GM19328 (cell line): ENCODE results near the gene SELPLG.
"Not testable (repeated sequence)": the region's sequence is repeated elsewhere in the genome, so short reads cannot be mapped to it uniquely, and the experiment has no call there.

ENCODE experiments used
- ATAC-seq: cut with Tn5 transposase; IDR thresholded peaks from one replicate; pipeline ENCODE4 v1.9.1; 2021; ENCODE audit warnings: mild to moderate bottlenecking, moderate library complexity; ENCODE audit not compliant: unreplicated experiment

Gene SELPLG, protein sequence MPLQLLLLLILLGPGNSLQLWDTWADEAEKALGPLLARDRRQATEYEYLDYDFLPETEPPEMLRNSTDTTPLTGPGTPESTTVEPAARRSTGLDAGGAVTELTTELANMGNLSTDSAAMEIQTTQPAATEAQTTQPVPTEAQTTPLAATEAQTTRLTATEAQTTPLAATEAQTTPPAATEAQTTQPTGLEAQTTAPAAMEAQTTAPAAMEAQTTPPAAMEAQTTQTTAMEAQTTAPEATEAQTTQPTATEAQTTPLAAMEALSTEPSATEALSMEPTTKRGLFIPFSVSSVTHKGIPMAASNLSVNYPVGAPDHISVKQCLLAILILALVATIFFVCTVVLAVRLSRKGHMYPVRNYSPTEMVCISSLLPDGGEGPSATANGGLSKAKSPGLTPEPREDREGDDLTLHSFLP

DNA sequence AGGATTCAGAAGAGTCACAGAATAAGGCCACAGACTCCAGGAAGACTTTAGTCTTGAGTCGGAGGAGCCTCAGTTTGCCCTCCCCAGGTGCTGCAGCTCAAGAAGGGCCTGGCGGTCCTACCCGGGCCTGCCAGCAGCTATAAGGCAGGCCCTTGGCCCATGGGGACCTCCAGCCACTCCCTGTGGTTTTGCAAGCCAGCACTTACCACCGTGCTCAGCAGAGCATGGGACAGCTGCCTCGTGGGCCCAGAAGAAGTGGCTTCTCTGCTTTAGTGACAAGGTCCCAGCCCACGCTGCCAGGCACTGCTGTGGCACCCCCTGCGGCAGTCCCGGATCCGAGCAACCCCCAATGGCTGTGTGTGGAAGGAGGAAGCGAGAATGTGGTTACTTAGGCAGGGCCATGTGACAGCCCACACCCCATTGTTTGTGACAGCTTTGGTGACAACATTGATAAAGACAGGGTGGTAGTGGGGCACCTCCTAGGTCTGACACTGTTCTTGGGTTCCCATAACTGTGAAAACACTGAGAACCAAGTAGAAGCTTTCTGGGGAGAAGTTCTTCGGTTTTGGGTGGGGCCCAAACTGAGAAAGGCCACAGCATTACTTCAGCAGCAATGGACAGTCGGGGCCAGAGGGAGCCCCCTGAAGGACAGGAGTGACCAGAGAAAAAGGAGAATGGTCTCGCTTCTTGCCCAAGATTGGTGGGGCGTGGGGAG lies at the start of gene SELPLG:
TSS of gene SELPLG (minus strand) at position 361 of the 715 bp plus-strand sequence. CDS start 9,587 bp downstream, outside the sequence.
- peak; percentile 46 for ATAC-seq

DNA sequence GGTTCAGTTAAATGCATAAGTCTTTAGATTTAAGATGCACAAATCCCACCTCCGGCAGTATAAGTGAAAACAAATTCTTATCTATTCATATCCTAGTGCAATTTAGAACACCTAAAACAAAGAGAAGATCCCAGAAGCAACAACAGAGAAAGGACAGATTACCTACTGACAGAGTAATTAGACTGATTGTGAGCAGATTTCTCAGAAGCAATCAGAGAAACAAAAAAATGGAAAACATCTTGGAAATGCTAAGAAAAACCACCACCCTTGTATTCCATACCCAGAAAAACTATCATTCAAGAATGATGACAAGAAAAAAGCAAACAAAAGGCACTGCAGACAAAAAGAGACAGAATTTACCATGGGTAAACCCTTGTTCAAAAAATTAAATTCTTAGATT lies 47.6 kb upstream of the SELPLG start:
- ATAC-seq = no peak

DNA sequence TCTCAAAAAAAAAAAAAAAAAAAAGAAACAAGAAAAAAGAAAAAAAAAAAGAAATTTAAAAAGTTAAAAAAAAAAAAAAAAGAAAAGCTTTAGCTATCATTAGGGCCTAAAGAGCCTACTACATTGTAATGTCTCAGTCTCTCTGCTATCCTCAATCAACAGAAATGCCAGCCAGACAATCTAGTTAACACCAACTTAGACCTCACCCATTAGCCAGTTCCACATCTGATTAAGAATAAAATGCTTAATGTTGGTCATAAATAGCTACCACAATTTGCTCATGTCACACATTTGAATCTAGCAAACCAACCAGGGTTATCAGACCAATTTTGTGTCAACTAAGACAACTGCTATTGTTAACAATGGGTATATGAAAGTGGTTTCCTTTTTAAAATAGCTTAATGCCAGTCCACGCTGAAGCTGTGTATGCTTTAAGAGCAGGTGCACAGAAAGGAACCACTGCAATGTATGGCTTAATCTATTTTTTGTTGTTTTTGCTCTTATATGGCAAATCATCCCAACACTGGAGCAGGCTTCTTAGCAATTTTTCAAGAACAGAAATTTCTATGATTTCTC lies 45.5 kb upstream of the SELPLG start:
- ATAC-seq = no peak

DNA sequence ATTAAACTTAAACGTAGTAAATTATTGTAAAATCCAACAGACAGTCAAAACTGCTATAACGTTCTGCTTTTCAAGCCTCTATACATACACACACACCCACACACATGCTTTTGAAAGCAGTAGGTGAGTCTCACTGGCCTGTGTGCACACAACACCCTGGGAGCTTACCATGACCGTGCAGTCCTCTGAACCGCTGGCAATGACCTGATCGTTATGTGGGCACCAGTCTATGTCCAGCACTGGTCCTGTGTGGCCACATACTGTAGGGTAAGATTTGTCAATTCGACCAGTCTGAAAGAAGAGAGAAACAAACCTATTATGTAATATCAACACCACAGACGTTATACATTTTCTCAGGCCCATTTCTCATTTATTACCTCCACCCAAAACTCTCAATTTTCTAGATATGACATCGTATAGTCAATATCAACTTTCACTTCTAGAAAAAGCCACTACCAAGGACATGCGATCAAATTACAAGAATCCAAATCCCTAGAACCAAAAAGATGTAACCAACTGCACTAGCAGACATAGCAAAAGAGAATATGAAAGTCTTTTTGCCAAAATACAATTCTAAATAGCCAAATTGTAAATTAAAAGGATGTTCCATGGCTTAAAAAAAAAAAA lies 44.5 kb upstream of the SELPLG start:
- ATAC-seq = no peak

DNA sequence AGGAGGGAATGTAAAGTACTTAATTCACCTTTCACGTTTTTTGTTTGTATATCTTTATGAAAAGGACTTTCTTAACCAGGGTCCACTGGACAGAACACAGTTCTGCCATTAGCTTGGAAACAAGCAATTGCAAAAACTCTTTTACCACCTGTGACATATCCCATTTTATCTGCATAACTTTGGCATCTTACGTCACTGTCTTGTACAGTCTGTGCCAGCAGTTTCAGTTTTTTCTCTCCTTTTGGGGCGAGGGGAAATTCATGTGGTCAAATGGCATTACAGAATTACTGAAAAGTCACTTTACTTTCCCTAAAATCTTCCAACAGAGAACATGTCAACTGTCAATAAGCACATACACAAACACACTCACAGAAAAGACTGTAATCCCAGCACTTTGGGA lies 43.7 kb upstream of the SELPLG start:
- no peak for ATAC-seq

DNA sequence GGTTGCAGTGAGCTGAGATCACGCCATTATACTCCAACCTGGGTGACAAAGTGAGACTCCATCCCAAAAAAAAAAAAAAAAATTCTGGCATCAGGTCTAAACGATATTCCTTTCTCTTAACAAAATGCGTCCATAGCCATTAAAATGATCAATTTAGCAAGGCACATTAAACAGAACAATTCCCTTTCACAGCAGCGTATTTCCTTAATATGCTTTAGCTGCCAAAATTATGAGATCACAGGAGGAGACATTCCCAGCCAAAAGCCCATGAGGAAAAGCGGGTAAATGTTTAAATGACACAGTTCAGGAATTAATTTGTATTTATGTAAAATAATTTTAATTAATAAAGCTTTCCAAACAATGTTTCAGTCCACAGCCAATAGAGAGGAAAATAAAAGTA lies 43.0 kb upstream of the SELPLG start:
- ATAC-seq = no peak

DNA sequence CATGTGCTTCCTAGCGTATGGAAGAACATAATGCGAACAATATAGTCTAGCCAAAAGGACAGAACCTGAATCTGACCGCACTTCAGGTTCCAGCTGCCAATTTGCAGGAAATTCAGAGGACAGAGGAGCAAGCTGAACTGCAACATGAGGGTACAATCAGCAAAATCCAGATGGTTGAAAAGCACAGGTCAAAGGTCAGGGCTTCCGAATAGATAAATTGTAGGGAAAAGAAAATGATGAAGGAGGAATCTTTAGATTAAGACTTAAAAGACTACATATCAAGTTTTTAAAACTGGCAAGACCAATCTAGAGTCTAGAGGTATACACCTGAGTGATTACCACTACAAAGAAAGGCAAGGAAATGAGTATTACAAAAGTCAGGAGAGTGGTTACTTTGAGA lies 42.1 kb upstream of the SELPLG start:
- no peak for ATAC-seq

DNA sequence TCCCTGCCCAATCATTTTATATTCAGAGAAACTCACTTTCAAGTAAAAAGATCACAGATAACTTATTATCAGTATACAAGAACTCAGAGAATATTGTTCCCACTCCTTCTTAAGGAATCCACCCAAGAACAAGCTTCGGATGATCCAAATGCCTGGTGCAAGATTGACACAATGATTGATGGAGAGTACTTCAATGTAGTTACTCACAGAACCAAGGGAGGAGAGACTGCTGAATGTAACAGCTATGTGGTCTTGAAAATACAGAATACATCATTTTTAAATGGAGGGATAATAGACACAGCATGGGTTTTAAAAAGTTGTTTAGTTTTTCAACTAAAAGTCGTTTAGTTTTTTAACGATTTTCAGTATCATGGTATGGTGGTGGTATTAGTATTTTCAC lies 38.4 kb upstream of the SELPLG start:
- no peak for ATAC-seq

DNA sequence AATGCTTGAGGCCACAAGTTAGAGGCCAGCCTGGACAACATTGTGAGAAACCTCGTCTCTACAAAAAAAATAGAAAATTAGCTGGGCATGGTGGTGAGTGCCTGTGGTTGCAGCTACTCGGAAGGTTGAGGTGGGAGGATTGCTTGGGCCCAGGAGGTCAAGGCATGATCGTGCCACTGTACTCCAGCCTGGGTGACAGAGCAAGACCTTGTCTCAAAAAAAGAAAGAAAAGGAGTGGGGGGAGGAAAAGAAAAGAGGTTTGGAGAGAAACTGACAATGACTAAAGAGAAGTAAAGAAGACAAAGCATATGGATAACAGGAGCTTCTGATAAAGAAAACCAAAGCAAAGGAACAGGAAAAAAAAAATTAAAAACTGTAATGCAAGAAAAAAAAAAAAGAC lies 37.4 kb upstream of the SELPLG start:
- ATAC-seq = no peak

DNA sequence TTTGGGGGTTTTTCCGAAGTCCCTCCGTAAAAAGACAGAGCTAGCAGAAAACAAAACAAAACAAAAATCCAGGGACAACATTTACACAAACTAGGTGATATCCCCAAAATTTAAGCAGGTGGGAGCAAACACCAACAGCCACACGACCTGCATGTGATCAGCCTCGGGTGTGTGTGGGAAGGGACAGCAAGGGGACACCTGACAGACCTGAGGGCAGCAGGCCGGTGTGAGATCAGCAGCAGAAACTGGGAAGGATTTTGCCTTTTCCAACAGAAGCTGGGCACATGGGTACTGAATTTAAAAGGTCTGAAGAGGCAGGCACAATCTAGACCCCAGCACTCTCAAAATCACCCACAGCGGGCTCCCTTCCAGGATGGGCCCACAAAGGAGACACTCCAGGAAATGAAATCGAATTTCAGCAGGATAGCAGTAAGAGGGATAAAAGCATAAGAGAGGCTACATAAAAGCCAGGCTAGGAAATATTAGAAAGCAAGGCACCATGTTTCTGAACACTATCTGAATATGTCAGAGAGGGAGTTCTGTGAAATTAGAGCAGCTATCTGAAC lies 36.5 kb upstream of the SELPLG start:
- ATAC-seq = no peak

DNA sequence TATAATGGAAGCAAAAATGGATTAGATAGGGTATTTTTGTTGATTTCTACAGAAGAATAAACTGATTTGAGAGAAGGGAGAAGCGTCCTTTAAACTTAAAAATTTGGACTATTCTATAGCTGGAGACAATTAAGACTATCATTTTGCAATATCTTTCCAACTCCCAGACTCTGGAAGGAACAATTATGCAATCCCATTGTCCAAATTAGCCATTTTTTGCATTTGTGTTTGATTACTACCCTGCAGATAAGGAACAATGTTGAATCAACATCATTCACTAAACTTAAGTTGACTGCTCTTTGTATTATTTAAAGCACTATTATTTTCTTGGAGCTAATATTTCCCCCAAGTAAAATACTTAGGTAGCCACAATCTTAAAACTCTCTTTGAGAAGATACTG lies 34.8 kb upstream of the SELPLG start:
- no peak for ATAC-seq

DNA sequence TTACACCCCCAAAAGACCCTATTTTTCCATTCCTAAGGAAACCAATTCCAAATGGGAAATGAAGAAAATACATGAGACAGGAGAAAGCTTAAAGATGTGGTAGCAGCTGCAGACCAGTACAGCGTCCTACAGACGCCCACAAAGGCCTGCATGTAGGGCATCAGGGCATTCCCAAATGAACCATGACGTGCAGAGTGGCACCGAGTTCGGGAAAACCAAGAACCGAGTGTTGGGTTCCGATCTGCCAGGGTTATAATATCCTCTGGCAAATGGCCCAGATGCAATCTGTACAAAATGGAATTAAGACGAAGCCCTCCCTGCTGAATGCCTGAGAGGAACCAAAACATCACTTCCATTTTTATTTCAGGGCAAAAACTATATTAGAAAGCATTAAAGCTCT lies 34.4 kb upstream of the SELPLG start:
- ATAC-seq = no peak

DNA sequence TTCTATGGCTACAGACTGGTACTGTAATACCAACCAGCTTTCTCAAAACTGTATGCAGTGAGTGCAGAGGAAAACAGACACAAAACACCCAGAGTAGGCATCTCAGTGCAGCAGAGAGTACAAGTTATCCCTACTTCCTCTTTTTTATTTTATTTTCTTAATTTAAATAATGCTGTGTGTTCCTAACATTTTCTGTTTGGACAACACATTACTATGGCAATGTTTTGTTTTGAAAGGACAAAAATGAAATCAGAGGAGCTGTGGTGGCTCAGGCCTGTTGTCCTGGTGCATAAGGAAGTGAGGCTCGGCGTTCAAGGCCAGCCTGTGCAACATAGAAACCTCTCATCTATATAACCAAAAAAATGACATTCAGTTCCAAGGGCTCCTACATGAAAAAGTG lies 33.7 kb upstream of the SELPLG start:
- ATAC-seq = no peak

DNA sequence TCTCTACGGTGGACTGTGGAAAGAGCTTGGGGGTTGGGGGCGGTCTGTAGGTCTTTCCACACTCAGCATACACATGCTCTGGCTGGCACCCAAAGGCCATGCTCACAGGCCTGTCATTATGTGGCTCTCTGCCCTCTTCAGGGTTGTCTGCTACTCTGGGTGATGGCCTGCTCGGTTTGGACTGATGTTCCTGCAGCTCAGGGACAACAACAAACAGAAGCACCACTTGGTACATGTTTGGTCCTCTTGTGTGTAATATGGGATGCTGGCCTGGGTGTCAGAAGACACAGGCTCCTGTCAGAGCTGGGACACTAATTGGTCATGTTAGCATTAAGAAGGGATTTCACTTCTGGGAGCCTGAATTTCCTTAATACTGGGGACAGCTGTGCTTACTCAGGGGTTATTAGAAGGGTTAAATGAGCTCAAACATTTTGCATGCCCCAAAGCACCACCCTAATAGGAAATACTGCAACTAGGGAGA lies 32.7 kb upstream of the SELPLG start:
- no peak for ATAC-seq

DNA sequence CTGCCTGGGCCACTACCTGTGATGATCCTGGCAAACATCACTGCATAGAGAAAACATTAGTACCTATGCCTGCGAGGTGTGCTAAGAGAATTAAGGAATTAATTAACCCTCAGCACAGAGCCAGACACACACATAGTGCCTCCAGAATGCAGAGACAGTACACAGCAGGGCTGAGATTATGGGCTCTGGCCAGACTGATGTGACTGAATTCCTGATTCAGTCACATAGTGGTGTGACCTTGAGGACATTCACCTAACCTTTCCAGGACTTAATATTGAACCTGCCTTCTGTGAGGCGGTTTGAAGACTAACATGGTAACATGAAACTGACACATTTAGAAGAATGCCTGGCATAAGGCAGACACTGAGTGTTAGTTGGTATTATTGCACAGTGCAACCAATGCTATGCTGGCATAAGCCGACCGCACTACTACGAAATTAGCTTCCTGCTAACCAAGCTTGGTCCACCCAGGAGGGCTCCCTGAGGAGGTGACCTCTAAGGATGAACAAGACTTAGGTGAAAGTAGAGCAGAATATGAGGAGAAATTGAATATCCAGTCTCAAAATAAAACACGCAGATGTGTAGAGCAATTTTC lies 32.0 kb upstream of the SELPLG start:
- ATAC-seq = no peak

DNA sequence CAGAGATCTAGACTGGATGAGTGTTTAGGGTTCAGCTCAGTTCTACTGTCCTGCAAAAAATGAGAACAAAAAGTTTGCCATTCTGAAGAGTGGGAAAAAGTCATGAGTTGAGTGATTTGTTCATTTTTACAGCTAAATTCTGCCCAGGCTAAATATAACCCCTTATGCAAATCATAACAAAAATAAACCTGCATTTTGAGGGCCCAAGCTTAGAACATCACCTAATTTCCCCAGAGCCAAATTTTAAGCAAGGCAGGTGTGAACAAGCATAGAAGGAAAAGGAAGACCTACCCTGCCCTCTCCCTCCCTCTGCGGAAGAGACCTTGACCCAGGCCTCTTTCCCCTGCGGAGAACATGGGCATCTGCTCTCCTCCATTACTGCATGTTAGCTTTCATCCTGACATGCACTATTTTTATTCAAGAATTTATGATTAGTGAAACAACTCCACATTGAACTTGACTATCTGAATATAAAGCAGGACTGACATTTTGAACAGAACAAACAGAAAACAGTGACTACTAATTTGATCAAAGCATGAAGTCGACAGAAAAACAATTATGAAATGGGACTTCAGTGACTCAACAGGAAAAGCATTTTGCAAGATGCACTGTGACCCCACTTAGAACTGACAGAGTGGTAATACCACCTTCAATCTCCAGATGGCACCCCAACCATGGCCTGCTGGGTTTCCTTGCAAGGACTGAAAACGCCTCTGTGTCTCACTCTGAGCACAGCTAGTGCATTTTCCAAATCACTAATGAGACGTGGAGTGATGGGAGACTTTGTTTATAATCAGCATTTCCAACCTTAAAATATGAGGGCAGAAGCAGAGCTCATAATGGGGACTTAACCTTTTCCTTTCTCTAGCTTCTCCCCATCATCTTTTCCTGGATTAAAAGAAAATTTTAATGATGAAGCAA lies 30.9 kb upstream of the SELPLG start:
- peak; percentile 64 for ATAC-seq

DNA sequence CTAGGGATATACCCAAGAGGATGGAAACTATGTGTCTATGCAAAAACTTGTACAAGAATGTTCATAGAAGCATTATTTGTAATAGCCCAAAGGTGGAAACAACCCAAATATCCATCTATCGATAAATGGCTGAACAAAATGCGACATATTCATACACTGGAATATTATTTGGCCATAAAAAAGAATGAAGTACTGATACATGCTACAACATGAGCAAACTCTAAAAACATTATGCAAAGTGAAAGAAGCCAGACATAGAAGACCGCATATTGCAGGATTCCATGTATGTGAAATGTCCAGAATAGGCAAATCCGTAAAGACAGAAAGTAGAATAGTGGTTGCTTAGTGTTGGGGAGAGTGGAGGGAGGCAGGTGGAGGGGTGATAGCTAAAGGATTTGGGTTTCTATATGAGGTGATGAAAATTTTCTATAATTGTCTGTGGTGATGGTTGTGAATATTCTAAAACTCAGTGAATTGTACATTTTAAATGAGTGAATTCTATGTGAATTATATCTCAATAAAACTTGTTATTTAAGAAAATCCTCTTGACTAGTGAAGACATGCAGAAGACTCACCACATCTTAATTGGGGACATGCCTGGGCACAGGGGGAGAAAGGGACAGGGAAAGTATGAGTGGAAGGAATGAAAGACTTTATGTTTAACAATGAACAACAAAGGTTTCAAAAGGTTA lies 29.8 kb upstream of the SELPLG start:
- no peak for ATAC-seq

DNA sequence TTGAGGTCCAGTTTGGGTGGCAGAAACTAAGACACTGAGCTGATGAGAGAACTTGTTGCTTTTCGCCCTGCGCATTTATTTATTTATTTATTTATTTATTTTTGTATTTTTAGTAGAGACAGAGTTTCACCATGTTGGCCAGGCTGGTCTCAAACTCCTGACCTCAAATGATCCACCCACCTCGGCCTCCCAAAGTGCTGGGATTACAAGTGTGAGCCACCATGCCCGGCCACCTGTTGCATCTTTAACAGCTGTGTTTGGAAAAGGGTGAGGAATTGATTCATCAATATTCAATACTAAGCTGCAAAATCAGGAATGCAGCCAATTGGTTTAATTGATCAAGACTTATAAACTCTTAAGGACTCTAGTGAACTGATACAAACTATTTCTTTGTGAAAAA lies 24.4 kb upstream of the SELPLG start:
- not testable (repeated sequence) for ATAC-seq

DNA sequence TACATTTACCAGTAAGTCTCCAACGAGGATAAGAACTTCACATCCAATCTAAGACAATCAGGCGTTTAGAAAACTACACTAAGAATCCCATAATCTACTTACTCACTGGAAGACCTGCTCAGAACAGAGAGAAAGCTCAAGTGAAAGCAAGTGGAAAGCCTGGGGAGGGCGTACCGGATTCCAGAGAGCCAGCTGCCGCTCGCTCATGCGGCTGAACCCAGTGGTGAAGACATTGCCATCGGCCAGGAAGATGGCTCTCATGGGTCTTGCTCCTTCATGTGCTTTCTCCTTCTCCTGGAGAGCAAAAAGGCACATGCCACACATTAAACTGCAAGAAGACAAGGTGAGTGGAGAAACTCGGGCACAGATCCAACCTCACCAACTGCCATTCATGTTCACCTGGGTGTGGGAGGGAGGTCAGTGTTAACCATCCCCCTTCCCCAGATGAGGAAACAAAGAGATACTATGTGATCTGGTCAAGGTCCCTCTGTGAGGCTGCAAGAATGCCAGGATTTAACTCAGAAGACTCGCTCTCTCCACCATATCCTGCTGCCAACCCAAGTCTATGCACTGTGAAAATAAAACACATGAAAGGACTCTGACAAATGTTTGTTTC lies 23.5 kb upstream of the SELPLG start:
- no peak for ATAC-seq
